Breast epithelium (tissue), 3 donors: ENCODE data around the gene TEX36.

Experiments
- POLR2AphosphoS5 ChIP-seq, 3 donors: sonication (generic); formaldehyde crosslinking; IDR thresholded peaks; one replicate each; pipeline ENCODE4 v1.6.1; 2017; ENCODE audit warnings: antibody characterized with exemption in 3 of 3
- TF ChIP-seq, protein P1 (sequence below), 3 donors: fragments of 450-650 bp; IDR thresholded peaks; one replicate each; pipeline ENCODE4 v1.5.1; 2016 to 2017; ENCODE audit warnings: antibody characterized with exemption in 3 of 3, mild to moderate bottlenecking in 3 of 3, moderate library complexity in 3 of 3

DNA sequence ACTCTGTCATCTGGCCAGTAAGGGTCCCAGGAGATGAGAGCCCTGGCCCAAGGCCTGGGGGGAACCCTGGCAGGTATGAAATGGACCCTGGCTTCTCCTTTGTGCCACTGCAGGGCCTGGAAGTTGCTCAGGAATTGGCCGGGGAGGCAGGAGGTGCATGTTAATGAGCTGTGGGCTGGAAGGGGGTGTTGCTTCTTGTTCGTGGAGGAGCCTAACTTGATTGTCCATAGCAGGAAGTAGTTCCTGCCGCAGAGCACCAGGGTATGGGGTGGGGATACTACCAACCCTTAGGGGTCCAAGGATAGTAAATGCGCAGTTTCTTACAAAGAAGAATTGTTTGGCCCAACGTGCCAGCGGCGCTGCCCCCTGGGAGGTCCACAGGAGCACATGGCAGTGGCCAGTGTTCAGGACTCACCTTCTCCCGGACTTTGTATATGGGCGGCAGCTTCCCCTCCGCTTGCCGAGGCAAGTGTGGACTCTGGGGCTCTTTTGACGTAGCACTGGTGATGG, 21.5 kb downstream of the TEX36 start:
- TF ChIP-seq, protein P1, sequence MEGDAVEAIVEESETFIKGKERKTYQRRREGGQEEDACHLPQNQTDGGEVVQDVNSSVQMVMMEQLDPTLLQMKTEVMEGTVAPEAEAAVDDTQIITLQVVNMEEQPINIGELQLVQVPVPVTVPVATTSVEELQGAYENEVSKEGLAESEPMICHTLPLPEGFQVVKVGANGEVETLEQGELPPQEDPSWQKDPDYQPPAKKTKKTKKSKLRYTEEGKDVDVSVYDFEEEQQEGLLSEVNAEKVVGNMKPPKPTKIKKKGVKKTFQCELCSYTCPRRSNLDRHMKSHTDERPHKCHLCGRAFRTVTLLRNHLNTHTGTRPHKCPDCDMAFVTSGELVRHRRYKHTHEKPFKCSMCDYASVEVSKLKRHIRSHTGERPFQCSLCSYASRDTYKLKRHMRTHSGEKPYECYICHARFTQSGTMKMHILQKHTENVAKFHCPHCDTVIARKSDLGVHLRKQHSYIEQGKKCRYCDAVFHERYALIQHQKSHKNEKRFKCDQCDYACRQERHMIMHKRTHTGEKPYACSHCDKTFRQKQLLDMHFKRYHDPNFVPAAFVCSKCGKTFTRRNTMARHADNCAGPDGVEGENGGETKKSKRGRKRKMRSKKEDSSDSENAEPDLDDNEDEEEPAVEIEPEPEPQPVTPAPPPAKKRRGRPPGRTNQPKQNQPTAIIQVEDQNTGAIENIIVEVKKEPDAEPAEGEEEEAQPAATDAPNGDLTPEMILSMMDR (IDR thresholded peaks at IDR 0.05): no peak
- TF ChIP-seq POLR2AphosphoS5 (IDR thresholded peaks at IDR 0.05): no peak
